GM13976 (cell line): ENCODE measurements around the gene SAMSN1.

Experiments used
- DNase-seq: peaks from one replicate; pipeline ENCODE4 v3.0.0; 2012; ENCODE audit warnings: low spot score
- CTCF ChIP-seq: IDR thresholded peaks from 2 replicates; pipeline ENCODE4 v1.5.1; 2012; ENCODE audit warnings: borderline replicate concordance, mild to moderate bottlenecking; ENCODE audit not compliant: insufficient read depth; ENCODE audit errors: extremely low read depth, missing control alignments, control extremely low read depth
- in situ Hi-C: fragments of 300-500 bp; cut with MboI; formaldehyde crosslinking; loops from one replicate; pipeline ENCODE4 v1.12.0; 2022; ENCODE audit warnings: low sequenced_read_pairs, mixed read lengths, inconsistent platforms; ENCODE audit not compliant: unreplicated experiment

SAMSN1 gene

GRCh38 chr21:14477133-14477532 is 69.0 kb downstream of the SAMSN1 start:
- in situ Hi-C loops: no loop called here
- no peak for DNase-seq
- no peak for TF ChIP-seq CTCF

GRCh38 chr21:14474995-14475394 is 71.1 kb downstream of the SAMSN1 start:
- in situ Hi-C loops: no loop called here
- no peak for TF ChIP-seq CTCF
- no peak for DNase-seq

DNA sequence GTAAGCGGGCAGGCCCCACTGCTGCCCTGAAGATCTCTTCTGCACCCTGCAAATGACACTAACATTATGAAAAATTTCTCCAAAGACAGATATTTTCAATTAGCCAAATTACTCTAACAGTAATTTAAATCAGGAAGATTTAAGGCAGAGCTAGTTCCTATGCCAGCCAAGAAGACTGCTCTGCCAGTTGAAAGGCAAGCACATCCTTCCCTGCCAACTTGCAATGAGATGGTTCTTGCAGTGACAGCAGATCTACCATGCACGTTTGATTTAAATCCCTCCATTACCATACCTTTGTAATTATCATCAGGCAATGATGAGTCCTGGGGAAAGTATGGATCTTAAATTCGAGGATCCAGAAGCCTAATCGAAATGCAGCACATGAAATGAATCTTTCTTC is 76.5 kb downstream of the SAMSN1 start:
- in situ Hi-C loops: no loop called here
- TF ChIP-seq CTCF: no peak
- no peak for DNase-seq

- TF ChIP-seq CTCF: no peak
- DNase-seq: no peak
- in situ Hi-C loops: no loop called here
These were observed 79.4 kb downstream of the SAMSN1 start for GRCh38 chr21:14466715-14467114.

- in situ Hi-C loops: no loop called here
- DNase-seq: no peak
- TF ChIP-seq CTCF: no peak
These were observed 88.4 kb downstream of the SAMSN1 start for GRCh38 chr21:14457762-14458161.

- no peak for DNase-seq
- in situ Hi-C loops: no loop called here
- no peak for TF ChIP-seq CTCF
These were observed 89.2 kb downstream of the SAMSN1 start for GRCh38 chr21:14456911-14457310.
